ENCODE data around the gene CLTCL1. TPM values are rescaled to one million over a fixed set of nuclear protein-coding genes. Genes with fewer than 3 reads are reported as not detected.
"Not testable (repeated sequence)": the region's sequence is repeated elsewhere in the genome, so short reads cannot be mapped to it uniquely, and the experiment has no call there.

The CLTCL1 gene
- total and polyA plus RNA-seq, 12 donors, result 13.0 to 62.8 (median 21.8) TPM

- intact Hi-C loops (cut with DNase I), result no loop called here
- 72 to 77% (median 77%) methylated on average over 8 of the region's 8 CpGs for WGBS, 4 donors
- Histone ChIP-seq H3K27me3 (peaks cover 9% of the 10 kb centered on the region), H3K36me3 (replicated peaks in 1 of 2) (no peaks in the 10 kb centered on the region), H3K4me1 (replicated peaks in 1 of 2) (peaks cover 8 to 14% of the 10 kb centered on the region in 2 donors), H3K4me3 (no peak overlapping the region), H3K9me3 (replicated peaks in 1 of 3) (no peaks in the 10 kb centered on the region), H3K27ac (no peak overlapping the region)
- TF ChIP-seq CTCF (IDR thresholded peaks at IDR 0.05), result no peak
- no peak for TF ChIP-seq POLR2A (IDR thresholded peaks at IDR 0.05)
- no peak for DNase-seq
These were observed 125.1 kb downstream of the CLTCL1 start for GRCh38 chr22:19166421-19166820.

DNA sequence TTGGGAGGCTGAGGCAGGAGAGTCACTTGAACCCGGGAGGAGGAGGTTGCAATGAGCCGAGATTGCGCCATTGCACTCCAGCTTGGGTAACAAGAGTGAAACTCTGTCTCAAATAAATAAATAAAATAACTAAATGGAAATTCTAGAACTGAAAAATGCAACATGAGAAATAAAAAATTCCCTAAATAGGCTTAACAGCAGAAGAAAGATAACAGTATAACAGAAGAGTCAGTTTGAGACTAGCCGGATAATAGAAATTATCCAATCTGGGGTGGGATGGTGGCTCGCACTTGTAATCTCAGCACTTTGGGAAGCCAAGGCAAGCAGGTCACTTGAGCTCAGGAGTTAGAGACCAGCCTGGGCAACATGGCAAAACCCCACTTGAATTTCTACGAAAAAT is 127.1 kb downstream of the CLTCL1 start:
- TF ChIP-seq CTCF (IDR thresholded peaks at IDR 0.05) (no peak), POLR2A (IDR thresholded peaks at IDR 0.05) (no peak)
- Histone ChIP-seq H3K4me1 (replicated peaks in 1 of 2) (peaks cover 0 to 2% of the 10 kb centered on the region in 2 donors), H3K27me3 (peaks cover 9% of the 10 kb centered on the region), H3K36me3 (replicated peaks in 1 of 2) (no peaks in the 10 kb centered on the region), H3K4me3 (no peak overlapping the region), H3K9me3 (replicated peaks in 1 of 3) (no peaks in the 10 kb centered on the region), H3K27ac (no peak overlapping the region)
- no peak for DNase-seq
- intact Hi-C loops (cut with DNase I), result no loop called here
- WGBS, 4 donors, result 85 to 92% (median 90%) methylated on average over 6 of the region's 6 CpGs

DNA sequence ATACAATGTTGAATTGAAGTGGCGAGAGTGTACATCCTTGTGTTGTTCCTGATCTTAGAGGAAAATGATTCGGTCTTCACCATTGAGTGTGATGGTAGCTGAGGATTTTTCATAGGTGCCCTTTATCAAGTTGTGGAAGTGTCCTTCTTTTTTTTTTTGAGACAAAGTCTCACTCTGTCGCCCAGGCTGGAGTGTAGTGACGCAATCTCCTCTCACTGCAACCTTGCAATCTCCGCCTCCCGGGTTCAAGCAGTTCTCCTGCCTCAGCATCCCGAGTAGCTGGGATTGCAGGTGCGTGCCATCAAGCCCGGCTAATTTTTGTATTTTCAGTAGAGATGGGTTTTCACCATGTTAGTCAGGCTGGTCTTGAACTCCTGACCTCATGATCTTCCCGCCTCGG is 132.9 kb downstream of the CLTCL1 start:
- DNase-seq; H3K9me3 ChIP-seq (replicated peaks in 1 of 3); H3K4me1 ChIP-seq (replicated peaks in 1 of 2); H3K36me3 ChIP-seq (replicated peaks in 1 of 2); H3K4me3 ChIP-seq; H3K27ac ChIP-seq; intact Hi-C loops (cut with DNase I); H3K27me3 ChIP-seq: not testable (repeated sequence)
- WGBS, 4 donors, result 78 to 88% (median 84%) methylated on average over 11 of the region's 11 CpGs

- H3K36me3 ChIP-seq (replicated peaks in 1 of 2); H3K4me1 ChIP-seq (replicated peaks in 1 of 2); H3K4me3 ChIP-seq; H3K9me3 ChIP-seq (replicated peaks in 1 of 3); DNase-seq; H3K27ac ChIP-seq; intact Hi-C loops (cut with DNase I): not testable (repeated sequence)
- H3K27me3 ChIP-seq, result peaks cover 12% of the 10 kb centered on the region
- WGBS, 4 donors, result 90 to 93% (median 92%) methylated on average over 9 of the region's 9 CpGs
These were observed 135.4 kb downstream of the CLTCL1 start for GRCh38 chr22:19156109-19156508.

DNA sequence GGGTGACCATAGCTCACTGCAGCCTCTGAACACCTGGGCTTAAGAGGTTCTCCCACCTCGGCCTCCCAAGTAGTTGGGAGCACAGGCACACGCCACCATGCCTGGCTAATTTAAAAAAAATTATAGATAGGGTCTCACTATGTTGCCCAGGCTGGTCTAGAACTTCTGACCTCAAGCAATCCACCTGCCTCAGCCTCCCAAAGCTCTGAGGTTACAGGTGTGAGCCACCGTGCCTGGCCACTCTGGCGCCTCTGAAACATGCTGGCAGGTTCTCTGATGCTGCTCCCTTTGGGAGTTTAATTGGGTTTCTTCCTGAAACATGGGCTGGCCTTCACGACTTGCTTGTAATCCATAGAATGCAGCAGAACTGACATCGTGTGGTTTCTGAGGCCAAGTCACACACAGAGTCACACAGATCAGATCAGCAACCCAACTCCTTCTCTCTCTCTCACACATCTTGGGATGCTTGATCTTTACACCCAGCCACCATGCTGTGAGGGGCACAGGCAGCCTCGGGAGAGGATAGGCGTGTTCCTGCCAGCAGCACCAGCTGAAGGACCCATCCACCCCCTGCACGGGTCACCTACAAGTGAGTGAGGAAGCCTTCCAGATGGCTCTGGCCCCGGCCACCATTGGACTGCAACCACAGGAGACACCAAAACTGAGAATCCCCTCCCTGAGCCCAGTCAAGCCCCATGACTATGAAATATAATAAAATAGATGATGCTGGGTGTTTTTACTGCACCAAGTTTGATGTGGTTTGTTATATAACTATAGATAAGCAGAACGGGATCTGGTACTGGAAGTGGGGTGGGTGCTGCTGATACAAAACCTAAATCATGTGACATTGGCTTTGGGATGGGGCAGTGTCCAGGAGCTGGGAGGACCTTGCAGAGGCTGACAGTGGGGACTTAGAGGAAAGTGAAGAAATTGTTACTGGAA is 138.3 kb downstream of the CLTCL1 start:
- H3K27ac ChIP-seq, result no peak overlapping the region
- no peaks in the 10 kb centered on the region for H3K9me3 ChIP-seq (replicated peaks in 1 of 3)
- H3K4me3 ChIP-seq, result no peak overlapping the region
- intact Hi-C loops (cut with DNase I), result no loop called here
- 59 to 64% (median 61%) methylated on average over 10 to 11 of the region's 11 CpGs for WGBS, 4 donors
- no peaks in the 10 kb centered on the region for H3K36me3 ChIP-seq (replicated peaks in 1 of 2)
- H3K4me1 ChIP-seq (replicated peaks in 1 of 2), result peaks cover 0 to 5% of the 10 kb centered on the region in 2 donors
- TF ChIP-seq CTCF (IDR thresholded peaks at IDR 0.05) (no peak), POLR2A (IDR thresholded peaks at IDR 0.05) (no peak)
- DNase-seq, result no peak
- peaks cover 37% of the 10 kb centered on the region for H3K27me3 ChIP-seq
